NCI-H748 (cell line): Measurements from ENCODE around the gene MYT1.
"Not testable (repeated sequence)": the region's sequence is repeated elsewhere in the genome, so short reads cannot be mapped to it uniquely, and the experiment has no call there.

Experiments used
- DNase-seq: peaks from one replicate; lab custom pipeline; 2025; ENCODE audit not compliant: unreplicated experiment; lab: John Stamatoyannopoulos, UW

The MYT1 gene

DNA sequence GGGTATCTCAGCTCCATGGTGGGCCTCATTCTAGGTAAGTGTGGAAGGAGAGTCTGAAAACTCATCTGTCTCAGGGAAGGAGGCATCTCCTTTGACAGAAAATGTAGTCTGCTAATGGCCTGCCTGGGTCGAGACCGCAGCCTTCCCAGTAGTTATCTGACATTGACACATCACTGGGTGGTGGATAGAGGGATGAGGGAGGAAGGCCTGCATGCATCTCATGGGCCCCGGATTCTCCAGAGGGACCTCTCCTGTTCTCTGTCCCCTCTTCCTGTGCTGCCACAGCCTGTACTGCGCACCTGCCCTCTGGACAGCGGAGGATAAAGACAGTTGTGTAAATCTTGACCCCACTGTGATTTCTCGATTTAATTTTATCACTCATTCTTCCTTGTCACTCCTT, 96.0 kb downstream of the MYT1 start:
- no peak for DNase-seq

DNA sequence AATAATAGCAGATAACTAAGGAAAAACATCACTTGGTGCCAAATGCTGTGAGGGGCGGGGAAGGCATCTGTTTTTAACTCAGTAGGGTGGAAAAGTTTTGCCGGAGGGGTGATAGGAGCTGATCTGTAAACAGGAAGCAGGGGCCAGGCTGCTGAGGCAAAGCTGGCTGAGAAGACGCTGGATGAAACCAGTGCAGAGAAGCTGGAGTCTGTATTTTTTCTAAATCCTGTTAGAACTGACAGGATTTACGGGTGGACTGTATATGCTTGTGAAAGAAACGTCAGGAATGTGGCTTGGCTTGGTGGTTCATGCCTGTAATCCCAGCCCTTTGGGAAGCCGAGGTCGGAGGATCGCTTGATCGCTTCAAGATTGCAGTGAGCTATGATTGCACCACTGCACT, 96.9 kb downstream of the MYT1 start:
- DNase-seq, result no peak

- no peak for DNase-seq
These were observed 99.8 kb downstream of the MYT1 start for GRCh38 chr20:64264091-64264490.

GRCh38 chr20:64265201-64265600, 100.9 kb downstream of the MYT1 start:
- no peak for DNase-seq

- no peak for DNase-seq
These were observed 102.7 kb downstream of the MYT1 start for GRCh38 chr20:64266988-64267387.

DNA sequence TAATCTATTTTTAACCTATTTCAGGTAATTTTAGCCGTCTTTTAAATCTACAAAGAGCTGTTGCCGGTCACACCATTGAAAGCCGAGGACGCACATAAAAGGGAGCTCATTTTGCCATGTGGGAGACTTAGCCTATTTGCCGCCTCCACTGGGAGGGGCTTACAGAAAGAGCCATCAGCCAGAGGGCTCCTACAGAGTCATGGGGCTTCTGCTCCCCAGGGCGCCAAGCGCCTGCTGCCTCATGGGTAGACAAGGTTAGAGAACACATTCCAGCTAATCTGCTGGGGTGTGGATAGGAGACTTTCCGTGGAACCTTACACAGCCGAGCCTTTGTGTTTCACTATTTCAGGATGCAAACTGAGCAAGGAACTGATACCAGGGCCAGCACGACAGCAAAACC, 103.9 kb downstream of the MYT1 start:
- DNase-seq, result no peak

DNA sequence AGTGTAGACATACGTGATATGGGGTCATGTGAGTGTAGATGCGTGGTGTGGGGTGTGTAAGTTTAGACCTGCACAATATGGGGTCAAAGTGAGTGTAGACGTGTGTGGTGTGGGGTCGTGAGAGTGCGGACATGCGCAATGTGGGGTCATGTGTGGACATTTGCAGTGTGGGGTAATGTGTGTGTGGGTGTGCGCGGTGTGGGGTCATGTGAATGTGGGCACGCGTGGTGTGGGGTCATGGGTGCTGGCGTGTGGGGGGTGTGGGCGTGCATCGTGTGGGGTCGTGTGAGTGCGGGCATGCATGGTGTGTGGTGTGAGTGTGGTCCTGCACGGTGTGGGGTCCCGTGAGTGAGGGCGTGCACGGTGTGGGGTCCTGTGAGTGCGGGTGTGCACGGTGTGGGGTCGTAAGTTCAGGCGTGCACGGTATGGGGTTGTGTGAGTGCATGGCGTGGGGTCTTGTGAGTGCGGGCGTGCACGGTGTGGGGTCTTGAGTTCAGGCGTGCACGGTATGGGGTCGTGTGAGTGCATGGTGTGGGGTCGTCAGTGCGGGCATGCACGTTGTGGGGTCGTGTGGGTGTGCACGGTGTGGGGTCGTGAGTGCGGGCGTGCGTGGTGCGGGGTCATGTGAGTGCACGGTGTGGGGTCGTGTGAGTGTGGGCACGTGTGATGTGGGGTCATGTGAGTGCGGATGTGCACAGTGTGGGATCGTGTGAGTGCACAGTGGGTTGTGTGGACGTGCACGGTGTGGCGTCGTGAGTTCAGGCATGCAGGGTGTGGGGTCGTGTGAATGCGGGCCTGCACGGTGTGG, 105.6 kb downstream of the MYT1 start:
- no peak for DNase-seq

GRCh38 chr20:64271636-64272035, 107.4 kb downstream of the MYT1 start:
- no peak for DNase-seq

DNA sequence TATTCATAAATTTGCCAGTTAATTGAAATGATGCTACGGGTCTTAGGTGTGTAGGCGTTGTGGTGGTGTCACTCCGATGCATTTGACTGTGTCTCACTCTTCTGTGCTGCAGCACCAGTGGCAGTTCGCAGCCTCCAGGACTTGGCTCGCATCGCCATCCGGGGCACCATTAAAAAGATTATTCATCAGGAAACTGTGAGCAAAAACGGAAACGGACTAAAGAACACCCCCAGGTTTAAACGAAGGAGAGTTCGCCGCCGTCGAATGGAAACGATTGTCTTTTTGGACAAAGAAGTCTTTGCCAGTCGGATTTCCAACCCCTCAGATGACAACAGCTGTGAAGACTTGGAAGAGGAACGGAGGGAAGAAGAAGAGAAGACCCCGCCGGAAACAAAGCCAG, 108.9 kb downstream of the MYT1 start:
- DNase-seq, result no peak

GRCh38 chr20:64276817-64277216, 112.6 kb downstream of the MYT1 start:
- DNase-seq, result no peak

DNA sequence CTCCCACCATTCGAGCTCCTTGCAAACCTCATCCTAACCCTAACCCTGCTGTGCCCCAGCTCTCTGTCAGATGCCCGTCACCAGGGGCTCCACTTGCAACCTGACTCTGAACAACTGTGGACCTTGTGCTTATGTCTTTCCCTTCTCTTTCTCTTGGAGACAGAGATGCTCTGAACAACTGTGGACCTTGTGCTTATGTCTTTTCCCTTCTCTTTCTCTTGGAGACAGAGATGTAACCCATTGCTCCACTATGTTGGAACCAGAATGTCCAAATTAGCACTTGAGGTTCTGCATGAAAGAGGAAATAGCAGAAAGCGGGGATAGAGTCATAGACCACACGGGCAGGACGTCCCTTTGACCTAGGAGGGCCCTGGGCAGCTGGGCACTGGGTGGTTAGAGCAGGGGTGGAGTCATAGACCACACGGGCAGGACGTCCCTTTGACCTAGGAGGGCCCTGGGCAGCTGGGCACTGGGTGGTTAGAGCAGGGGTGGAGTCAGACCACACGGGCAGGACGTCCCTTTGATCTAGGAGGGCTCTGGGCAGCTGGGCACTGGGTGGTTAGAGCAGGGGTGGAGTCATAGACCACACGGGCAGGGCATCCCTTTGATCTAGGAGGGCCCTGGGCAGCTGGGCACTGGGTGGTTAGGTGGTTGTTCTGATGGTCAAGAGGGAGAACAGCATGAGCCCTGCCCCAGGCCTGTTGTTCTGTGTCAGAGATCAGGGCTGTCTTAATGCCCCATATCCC, 113.5 kb downstream of the MYT1 start:
- no peak for DNase-seq

- no peak for DNase-seq
These were observed 114.0 kb downstream of the MYT1 start for GRCh38 chr20:64278317-64278681.

GRCh38 chr20:64279826-64280459, 115.7 kb downstream of the MYT1 start:
- DNase-seq, result no peak

DNA sequence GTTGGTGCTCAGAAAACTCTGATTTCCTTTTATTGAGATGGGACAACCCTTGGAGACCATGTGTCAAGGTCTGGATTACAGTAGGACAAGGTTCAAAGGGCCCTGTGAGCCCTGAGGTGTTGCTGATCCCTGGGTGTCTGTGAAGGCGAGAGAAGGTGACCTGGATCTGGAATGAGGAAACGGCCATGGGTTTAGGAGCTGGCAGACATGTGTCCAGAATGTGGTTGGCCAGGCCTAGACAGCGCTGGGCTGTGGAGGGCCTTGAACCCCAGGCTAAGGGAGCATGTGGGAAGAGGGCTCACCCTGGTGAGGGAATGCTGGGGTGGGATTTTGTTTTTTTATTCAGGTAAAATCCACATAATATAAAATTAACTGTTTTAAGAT, 116.2 kb downstream of the MYT1 start:
- DNase-seq, result no peak

GRCh38 chr20:64283646-64284045, 119.4 kb downstream of the MYT1 start:
- no peak for DNase-seq

DNA sequence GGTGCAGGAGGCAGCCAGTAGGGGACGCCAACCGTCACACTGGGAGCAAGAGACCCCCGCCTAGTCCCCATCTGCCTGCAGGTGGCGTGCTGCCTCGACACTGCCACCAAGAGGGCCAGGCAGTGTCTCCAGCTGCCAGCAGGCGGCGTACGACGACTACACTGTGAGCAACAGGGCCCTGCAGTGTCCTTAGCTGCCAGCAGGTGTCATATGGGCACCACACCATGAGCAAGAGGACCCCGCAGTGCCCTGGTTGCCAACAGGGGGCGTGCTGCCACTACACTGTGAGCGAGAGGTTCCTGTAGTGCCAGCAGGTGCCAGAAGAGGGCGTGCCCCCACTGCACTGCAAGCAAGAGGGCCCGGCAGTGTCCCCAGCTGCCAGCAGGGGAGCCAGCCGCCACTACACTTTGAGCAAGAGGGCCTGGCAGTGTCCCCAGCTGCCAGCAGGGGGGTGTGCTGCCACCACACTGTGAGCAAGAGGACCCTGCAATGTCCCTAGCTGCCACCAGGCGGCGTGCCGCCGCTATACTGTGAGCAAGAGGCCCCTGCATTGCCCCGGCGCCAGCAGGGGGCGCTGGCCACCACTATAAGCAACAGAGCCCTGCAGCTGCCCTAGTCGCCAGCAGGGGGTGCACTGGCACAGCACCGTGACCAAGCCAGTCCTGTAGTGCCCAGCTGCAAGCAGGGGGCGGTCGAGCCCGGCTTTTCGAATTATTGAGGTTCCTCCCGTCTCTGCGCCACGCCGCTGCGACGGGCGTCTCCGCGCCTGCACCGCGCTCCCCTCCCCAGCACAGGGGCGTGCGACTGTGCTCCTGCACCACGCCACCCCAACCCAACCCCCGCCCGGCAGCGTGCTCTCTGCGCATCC, 121.6 kb downstream of the MYT1 start:
- DNase-seq, result peak; percentile 86

- not testable (repeated sequence) for DNase-seq
These were observed 122.4 kb downstream of the MYT1 start for GRCh38 chr20:64286447-64287263.

DNA sequence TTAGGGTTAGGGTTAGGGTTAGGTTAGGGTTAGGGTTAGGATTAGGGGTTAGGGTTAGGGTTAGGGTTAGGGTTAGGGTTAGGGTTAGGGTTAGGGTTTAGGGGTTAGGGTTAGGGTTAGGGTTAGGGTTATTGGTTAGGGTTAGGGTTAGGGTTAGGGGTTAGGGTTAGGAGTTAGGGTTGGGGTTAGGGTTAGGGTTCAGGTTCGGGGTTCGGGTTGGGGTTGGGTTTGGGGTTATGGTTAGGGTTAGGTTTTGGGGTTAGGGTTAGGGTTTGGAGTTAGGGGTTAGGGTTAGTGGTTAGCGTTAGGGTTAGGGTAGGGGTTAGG, 123.0 kb downstream of the MYT1 start:
- not testable (repeated sequence) for DNase-seq
